ENCODE measurements around the gene HNRNPF. TPM values are rescaled to one million over a fixed set of nuclear protein-coding genes. Genes with fewer than 3 reads are reported as not detected.

HNRNPF gene
- total RNA-seq, 1 donor from 2014 or later: 101 TPM

GRCh38 chr10:43375401-43376020, 33.5 kb downstream of the HNRNPF start:
- no peaks in the 10 kb centered on the region for H3K4me1 ChIP-seq
- no peaks in the 10 kb centered on the region for H3K9me3 ChIP-seq
- H3K36me3 ChIP-seq: no peaks in the 10 kb centered on the region
- intact Hi-C loops (cut with DNase I): no loop called here
- no peak overlapping the region for H3K27ac ChIP-seq
- H3K27me3 ChIP-seq: no peaks in the 10 kb centered on the region
- H3K4me3 ChIP-seq: no peak overlapping the region
- no peak for DNase-seq (ENCODE audit: low spot score in 2 of 2)
- no peak for TF ChIP-seq CTCF (IDR thresholded peaks at IDR 0.05)

GRCh38 chr10:43374194-43374593, 34.8 kb downstream of the HNRNPF start:
- Histone ChIP-seq H3K9me3 (no peaks in the 10 kb centered on the region), H3K27ac (no peak overlapping the region), H3K27me3 (no peaks in the 10 kb centered on the region), H3K4me1 (no peaks in the 10 kb centered on the region), H3K4me3 (no peak overlapping the region), H3K36me3 (no peaks in the 10 kb centered on the region)
- no peak for TF ChIP-seq CTCF (IDR thresholded peaks at IDR 0.05)
- intact Hi-C loops (cut with DNase I): no loop called here
- no peak for DNase-seq (ENCODE audit: low spot score in 2 of 2)

GRCh38 chr10:43373461-43373860, 35.5 kb downstream of the HNRNPF start:
- Histone ChIP-seq H3K36me3 (no peaks in the 10 kb centered on the region), H3K9me3 (no peaks in the 10 kb centered on the region), H3K4me1 (no peaks in the 10 kb centered on the region), H3K27ac (no peak overlapping the region), H3K4me3 (no peak overlapping the region), H3K27me3 (no peaks in the 10 kb centered on the region)
- no peak for TF ChIP-seq CTCF (IDR thresholded peaks at IDR 0.05)
- intact Hi-C loops (cut with DNase I): no loop called here
- no peak for DNase-seq (ENCODE audit: low spot score in 2 of 2)

DNA sequence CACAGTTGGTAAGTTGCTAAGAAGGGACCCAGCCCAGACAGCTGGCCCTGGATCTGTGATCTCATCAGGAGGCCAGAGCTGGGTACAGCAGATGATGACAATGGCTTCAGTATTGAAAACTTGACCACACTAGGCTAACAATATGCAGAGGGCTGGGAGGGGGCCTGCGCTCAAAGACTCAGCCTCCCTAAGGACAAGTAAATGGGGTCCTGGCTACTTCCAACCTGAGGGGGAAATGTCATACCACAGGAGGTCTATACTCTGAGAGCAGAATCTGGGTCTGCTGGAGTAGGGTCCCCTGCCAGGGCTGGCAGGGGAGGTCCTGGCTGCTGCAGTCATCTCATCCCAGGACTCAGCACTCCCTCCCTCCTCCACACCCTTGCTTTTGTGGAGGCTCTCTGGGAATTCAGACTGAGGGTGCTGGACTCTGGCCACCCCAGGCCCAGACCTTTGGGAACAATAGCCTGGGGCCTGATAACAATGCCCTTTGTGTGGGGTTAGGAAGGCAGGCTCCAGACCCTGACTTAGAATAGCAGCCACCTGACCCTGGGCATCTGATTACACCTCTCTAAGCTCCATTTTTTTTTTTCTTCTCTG, 36.1 kb downstream of the HNRNPF start:
- no peak for DNase-seq (ENCODE audit: low spot score in 2 of 2)
- intact Hi-C loops (cut with DNase I): no loop called here

DNA sequence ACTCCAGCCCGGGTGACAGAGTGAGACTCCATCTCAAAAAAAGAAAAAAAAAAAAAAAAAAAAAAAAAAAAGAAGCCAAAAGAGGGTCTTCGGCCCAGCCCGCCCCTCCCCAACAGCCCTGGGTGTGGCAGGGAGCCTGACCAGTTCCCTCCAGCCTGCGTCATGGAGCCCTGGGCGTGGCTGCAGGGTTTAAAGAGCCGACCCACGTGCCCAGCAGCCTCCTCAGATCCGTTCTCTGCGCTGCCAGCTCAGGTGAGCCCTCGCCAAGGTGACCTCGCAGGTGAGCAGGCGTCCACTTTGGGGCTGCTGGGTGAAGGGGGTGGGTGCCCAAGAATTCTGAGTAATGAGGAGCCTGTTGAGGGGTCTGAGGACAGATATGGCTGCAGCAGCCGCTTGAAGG, 37.6 kb downstream of the HNRNPF start, which contains the start of gene FXYD4:
Gene FXYD4, plus strand, starts transcription at position 219 of the 400 bp plus-strand sequence. CDS start 2,111 bp downstream, outside the sequence.
- H3K4me3 ChIP-seq: no peak within 1 kb of the TSS
- H3K9me3 ChIP-seq: no peaks in the 10 kb centered on the region
- H3K27ac ChIP-seq: no peak within 1 kb of the TSS
- intact Hi-C loops (cut with DNase I): no loop called here
- no peaks in the 10 kb centered on the region for H3K36me3 ChIP-seq
- no peak for DNase-seq (ENCODE audit: low spot score in 2 of 2)
- no peaks in the 10 kb centered on the region for H3K27me3 ChIP-seq
- H3K4me1 ChIP-seq: no peaks in the 10 kb centered on the region
- TF ChIP-seq CTCF (IDR thresholded peaks at IDR 0.05): no peak

More for the DNA sequence above, 36.1 kb downstream of the HNRNPF start:
- no peak for TF ChIP-seq CTCF (IDR thresholded peaks at IDR 0.05)
- no peak overlapping the region for H3K27ac ChIP-seq
- no peaks in the 10 kb centered on the region for H3K9me3 ChIP-seq
- H3K4me1 ChIP-seq: no peaks in the 10 kb centered on the region
- H3K36me3 ChIP-seq: no peaks in the 10 kb centered on the region
- no peak overlapping the region for H3K4me3 ChIP-seq
- H3K27me3 ChIP-seq: no peaks in the 10 kb centered on the region

Data from ascending aorta (tissue), 2 donors.